Astrocyte (in vitro differentiated cells and primary cell): ENCODE results near the gene PRSS36.

Experiments used
- EZH2 ChIP-seq: IDR thresholded peaks from 2 replicates; pipeline ENCODE4 v1.6.1; 2012; ENCODE audit warnings: mild to moderate bottlenecking, low read length, inconsistent platforms; ENCODE audit not compliant: insufficient read depth
- TF ChIP-seq, protein P1 (sequence below): IDR thresholded peaks from 2 replicates; pipeline ENCODE4 v1.5.1; 2011; ENCODE audit warnings: low read depth, mild to moderate bottlenecking, inconsistent platforms, low read length, moderate library complexity; ENCODE audit not compliant: insufficient read depth

DNA sequence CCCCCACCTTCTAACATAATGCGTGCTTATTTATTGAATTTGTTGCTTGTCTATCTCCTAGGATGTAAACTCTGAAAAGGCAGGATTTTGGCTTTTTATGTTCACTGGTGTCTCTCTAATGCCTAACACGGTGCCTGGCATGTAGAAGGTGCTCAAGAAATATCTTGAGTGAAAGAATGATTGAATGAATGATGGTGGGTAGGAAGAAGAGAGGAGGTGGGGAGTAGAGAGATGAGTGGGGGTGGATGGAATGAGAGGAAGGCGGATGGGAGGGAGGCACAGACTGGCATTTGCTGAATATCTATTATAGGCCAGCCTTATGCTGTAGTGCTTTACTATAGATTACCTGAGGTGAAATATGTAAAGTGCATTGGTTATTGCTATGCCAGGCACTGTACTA lies 2.3 kb downstream of the PRSS36 start:
- TF ChIP-seq, protein P1, sequence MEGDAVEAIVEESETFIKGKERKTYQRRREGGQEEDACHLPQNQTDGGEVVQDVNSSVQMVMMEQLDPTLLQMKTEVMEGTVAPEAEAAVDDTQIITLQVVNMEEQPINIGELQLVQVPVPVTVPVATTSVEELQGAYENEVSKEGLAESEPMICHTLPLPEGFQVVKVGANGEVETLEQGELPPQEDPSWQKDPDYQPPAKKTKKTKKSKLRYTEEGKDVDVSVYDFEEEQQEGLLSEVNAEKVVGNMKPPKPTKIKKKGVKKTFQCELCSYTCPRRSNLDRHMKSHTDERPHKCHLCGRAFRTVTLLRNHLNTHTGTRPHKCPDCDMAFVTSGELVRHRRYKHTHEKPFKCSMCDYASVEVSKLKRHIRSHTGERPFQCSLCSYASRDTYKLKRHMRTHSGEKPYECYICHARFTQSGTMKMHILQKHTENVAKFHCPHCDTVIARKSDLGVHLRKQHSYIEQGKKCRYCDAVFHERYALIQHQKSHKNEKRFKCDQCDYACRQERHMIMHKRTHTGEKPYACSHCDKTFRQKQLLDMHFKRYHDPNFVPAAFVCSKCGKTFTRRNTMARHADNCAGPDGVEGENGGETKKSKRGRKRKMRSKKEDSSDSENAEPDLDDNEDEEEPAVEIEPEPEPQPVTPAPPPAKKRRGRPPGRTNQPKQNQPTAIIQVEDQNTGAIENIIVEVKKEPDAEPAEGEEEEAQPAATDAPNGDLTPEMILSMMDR = no peak
- TF ChIP-seq EZH2 = no peak
